GM10266 (cell line): Measurements from ENCODE around the gene AFG1L.

ENCODE experiments used
- DNase-seq: peaks from one replicate; pipeline ENCODE4 v3.0.0; 2012; ENCODE audit errors: extremely low spot score
- CTCF ChIP-seq: IDR thresholded peaks from 2 replicates; pipeline ENCODE4 v1.5.1; 2012; ENCODE audit warnings: mild to moderate bottlenecking, low read depth; ENCODE audit not compliant: control insufficient read depth, insufficient read depth; ENCODE audit errors: missing control alignments

AFG1L gene

GRCh38 chr6:108355120-108355519 lies 60.3 kb downstream of the AFG1L start:
- no peak for DNase-seq
- no peak for TF ChIP-seq CTCF

DNA sequence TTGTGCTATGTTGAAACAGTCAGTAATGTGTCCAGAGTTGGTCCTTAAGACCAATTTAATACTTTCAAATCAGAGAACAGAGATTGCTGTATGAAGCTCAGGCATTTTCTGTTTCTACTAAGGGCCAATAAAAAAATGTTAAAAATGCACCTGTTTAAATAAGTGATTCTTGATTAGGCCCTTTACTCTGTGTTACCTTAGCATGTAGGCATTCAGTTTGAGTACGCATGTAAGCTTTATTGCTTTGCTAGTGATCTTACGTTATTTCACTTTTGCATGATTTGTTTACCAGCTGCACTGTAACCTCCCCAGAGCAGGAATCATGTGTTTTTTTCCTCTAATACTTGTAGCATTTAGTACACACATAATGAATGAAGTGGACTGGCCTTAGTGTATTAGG lies 61.0 kb downstream of the AFG1L start:
- no peak for TF ChIP-seq CTCF
- DNase-seq, result no peak

DNA sequence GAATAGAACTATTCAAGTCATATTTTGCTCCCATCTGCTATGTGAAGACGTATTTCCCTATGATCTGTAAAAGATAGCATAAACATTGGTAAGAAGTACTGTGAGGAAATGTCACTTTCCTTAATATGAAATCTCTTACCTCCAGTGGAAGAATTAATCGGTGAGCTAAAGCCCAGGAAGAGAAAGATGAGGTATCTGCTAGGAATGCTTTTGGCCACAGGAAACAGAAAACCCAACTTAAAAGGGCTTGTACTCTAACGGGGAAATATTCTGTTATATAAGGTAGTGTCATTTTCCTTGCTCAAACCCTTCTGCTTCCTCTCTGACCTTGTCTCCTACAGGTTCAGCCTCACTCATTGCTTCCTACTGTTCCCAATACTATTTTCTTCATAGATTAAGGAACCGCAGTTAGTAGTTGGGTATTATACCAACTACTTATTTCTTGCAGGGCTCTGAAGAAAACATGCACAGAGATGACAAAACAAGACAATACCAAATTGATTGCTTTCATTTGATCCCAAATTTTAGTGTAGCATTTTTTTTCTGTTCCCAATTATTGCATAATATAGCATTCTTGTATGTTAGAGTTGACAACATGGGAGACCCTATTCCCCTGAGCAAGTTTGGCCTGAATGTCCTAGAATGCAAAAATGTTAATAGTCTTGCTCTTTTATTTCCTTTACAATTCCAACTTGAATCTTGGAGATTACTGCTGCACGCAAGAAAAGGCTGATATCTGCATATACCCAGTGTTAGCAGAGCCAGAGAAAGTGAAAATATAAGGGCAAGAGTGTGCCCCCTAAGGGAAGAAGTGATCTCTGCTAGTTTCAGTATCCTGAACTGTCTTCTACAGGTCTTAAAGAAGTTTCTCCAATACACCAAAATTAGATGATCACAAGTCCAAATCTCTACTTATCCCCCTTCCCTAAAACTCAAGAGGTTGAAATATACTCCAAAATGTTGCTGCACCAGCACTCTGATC lies 65.3 kb downstream of the AFG1L start:
- no peak for DNase-seq
- no peak for TF ChIP-seq CTCF

DNA sequence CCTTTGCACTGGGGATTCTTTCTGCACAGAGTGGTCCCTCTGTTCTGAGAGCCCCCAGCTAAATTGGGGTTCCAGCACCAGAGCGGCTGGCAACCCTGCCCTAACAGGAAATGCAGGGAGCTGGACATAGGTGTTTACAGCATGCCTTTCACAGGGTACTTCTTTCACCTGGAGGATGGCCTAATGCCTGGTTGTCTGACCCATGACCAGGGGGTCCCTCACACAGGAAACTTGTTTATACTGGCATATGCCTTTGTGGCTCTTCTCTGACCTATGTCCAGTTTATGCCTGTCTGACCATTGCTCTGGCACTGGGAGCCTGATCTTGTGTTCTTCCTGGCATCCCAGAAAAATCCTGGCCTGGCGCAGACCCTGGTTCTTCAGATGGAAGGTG lies 66.1 kb downstream of the AFG1L start:
- no peak for TF ChIP-seq CTCF
- no peak for DNase-seq

DNA sequence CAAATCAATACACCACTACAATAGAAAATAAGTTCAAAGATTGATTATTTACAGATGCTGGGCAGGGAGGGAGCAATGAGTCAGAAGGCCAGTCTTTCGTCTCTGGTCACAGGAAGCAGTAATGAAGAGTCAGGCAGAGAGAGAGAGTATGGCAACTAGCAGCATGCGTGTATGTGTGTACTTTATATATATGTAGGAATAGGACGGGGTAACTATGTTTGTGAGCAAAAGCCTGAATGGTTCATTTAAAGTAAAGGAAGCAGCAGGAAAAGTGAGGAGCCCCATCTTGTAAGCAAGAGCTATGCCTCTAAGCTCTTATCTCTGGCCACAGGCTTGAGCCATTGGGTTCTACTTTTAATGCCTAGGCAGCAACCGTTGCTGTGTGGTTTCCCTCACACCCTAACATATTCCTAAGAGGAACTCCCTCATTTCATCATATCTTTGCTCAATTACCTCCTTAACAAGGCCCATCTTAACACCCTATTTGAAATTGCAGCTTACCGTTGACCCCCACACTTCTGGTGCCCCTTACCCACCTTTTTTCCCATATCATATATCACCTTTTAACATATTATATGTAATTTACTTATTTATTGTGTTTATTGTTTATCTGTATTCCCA lies 66.6 kb downstream of the AFG1L start:
- no peak for DNase-seq
- TF ChIP-seq CTCF, result no peak

- no peak for DNase-seq
- no peak for TF ChIP-seq CTCF
These were observed 67.6 kb downstream of the AFG1L start for GRCh38 chr6:108362455-108362854.

DNA sequence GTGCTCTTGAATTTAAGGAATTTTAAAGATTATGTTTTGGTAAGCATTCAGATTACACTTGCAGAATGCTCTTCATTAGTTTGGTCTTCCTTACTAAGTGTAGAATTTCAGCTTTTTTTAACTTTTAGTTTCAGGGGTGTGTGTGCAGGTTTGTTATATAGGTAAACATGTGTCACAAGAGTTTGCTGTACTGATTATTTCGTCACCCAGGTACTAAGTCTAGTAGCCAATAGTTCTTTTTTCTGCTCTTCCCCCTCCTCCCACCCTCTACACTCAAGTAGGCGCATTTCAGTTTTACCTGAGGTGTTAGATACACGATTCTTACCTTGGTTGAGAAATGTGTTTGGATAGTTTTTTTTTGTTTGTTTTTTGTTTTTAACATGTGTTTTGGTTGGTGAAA lies 68.3 kb downstream of the AFG1L start:
- TF ChIP-seq CTCF, result no peak

More for the DNA sequence above, 68.3 kb downstream of the AFG1L start:
- no peak for DNase-seq
